22Rv1 (cell line): ENCODE data around the gene TSHZ1.

ENCODE experiments used
- ZFX ChIP-seq: fragments of 450-650 bp; IDR thresholded peaks from 2 replicates; pipeline ENCODE4 v1.6.1; 2017; ENCODE audit warnings: antibody characterized with exemption, borderline replicate concordance
- TF ChIP-seq, protein P1 (sequence below): fragments of 450-650 bp; IDR thresholded peaks from 2 replicates; pipeline ENCODE4 v1.5.1; 2017; ENCODE audit warnings: mild to moderate bottlenecking

DNA sequence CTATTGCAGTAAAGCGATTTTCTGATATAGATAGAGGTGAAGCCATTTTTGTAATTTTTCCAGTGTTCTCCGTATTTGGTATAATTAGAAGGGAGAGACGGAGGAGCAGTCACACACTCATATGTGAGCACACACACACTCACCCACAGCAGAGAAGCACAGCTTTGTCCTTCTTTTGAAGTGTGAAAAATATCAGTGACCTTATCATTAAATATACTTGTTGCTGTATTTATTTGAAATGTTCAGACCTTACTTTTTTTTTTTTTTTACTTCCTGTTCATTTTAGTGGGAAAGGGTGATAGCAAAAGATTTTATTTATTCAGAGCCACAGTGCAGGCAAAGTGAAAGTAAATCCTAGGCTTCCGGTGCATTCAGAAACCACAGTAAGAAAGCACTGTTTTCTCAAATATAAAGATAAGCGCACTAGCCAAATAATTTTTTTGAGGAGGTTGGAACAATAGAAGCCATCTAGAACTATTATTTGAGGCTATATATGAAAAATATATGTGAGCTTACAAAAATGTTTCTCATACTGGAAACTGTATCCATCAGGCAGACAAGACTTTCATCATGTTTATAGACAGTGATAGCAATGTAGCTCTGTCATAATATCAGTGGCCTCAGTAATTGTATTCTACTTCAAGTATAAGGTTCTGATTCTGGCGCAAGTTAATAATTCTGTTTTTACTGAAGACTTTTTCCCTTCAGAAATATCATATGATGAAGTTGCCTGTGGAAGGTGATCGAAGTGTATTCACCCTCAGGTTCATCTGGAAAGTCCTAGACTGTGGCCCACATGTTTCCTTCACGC lies 37.2 kb downstream of the TSHZ1 start:
- TF ChIP-seq, protein P1, sequence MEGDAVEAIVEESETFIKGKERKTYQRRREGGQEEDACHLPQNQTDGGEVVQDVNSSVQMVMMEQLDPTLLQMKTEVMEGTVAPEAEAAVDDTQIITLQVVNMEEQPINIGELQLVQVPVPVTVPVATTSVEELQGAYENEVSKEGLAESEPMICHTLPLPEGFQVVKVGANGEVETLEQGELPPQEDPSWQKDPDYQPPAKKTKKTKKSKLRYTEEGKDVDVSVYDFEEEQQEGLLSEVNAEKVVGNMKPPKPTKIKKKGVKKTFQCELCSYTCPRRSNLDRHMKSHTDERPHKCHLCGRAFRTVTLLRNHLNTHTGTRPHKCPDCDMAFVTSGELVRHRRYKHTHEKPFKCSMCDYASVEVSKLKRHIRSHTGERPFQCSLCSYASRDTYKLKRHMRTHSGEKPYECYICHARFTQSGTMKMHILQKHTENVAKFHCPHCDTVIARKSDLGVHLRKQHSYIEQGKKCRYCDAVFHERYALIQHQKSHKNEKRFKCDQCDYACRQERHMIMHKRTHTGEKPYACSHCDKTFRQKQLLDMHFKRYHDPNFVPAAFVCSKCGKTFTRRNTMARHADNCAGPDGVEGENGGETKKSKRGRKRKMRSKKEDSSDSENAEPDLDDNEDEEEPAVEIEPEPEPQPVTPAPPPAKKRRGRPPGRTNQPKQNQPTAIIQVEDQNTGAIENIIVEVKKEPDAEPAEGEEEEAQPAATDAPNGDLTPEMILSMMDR: no peak
- no peak for TF ChIP-seq ZFX
